ENCODE data around the gene RAB19.
A peak's percentile ranks its signal among the peaks of the same experiment; 100 is the strongest.

The RAB19 gene

GRCh38 chr7:140456551-140457051 is 52.7 kb downstream of the RAB19 start:
- no peak overlapping the region for H3K27ac ChIP-seq (ENCODE audit: low read depth, low read length)
- no peak overlapping the region for H3K9ac ChIP-seq (ENCODE audit: low read length)
- H3K4ac ChIP-seq (ENCODE audit: low read depth, low read length) = no peak overlapping the region
- no CpG with 5 or more reads among the region's 9 CpGs for WGBS (ENCODE audit: extremely low coverage, insufficient coverage, insufficient read length)
- H2AK5ac ChIP-seq (ENCODE audit: low read length) = no peak overlapping the region
- H2BK120ac ChIP-seq (ENCODE audit: insufficient read depth, low read length, poor library complexity) = no peak overlapping the region
- H3K4me2 ChIP-seq (ENCODE audit: low read length) = no peak overlapping the region
- no peak for DNase-seq
- H2BK12ac ChIP-seq (ENCODE audit: low read length) = no peak overlapping the region
- peak overlapping the region; percentile 40 for H3K23ac ChIP-seq (ENCODE audit: low read length)
- no peak overlapping the region for H3K4me3 ChIP-seq (ENCODE audit: low read depth, low read length)
- no peak overlapping the region for H3K14ac ChIP-seq (ENCODE audit: low read length)
- no peak overlapping the region for H4K12ac ChIP-seq (ENCODE audit: low read depth, low read length)
- H2BK5ac ChIP-seq (ENCODE audit: low read depth, low read length, poor library complexity) = no peak overlapping the region
- no peaks in the 10 kb centered on the region for H3K4me1 ChIP-seq (ENCODE audit: control insufficient read depth in 1 of 2, insufficient read depth in 2 of 2, low read length in 2 of 2)
- H4K91ac ChIP-seq (ENCODE audit: low read depth, low read length) = no peak overlapping the region
- H3K18ac ChIP-seq (ENCODE audit: low read length) = no peak overlapping the region
- no peaks in the 10 kb centered on the region for H3K27me3 ChIP-seq (ENCODE audit: insufficient read depth, low read length)
- H4K8ac ChIP-seq (ENCODE audit: low read depth, low read length) = no peak overlapping the region
- H3K79me1 ChIP-seq (ENCODE audit: low read length) = no peaks in the 10 kb centered on the region
- no peaks in the 10 kb centered on the region for H3K9me3 ChIP-seq (ENCODE audit: insufficient read depth, low read depth, low read length)
- no peak overlapping the region for H2AFZ ChIP-seq (ENCODE audit: insufficient read depth, low read length, poor library complexity)
- H3K36me3 ChIP-seq (ENCODE audit: control insufficient read depth in 1 of 2, insufficient read depth in 2 of 2, low read length in 2 of 2) = peaks cover 17 to 30% of the 10 kb centered on the region in 2 experiments
- H3K79me2 ChIP-seq (ENCODE audit: control insufficient read depth, insufficient read depth, low read length, poor library complexity) = no peaks in the 10 kb centered on the region

- Histone ChIP-seq H3K4me2 (ENCODE audit: low read length) (no peak overlapping the region), H2BK12ac (ENCODE audit: low read length) (no peak overlapping the region), H4K12ac (ENCODE audit: low read depth, low read length) (no peak overlapping the region), H3K27me3 (ENCODE audit: insufficient read depth, low read length) (no peaks in the 10 kb centered on the region), H3K18ac (ENCODE audit: low read length) (no peak overlapping the region), H4K8ac (ENCODE audit: low read depth, low read length) (no peak overlapping the region), H3K4ac (ENCODE audit: low read depth, low read length) (no peak overlapping the region), H3K79me1 (ENCODE audit: low read length) (no peaks in the 10 kb centered on the region), H3K9me3 (ENCODE audit: insufficient read depth, low read depth, low read length) (no peaks in the 10 kb centered on the region), H3K4me1 (ENCODE audit: control insufficient read depth in 1 of 2, insufficient read depth in 2 of 2, low read length in 2 of 2) (no peaks in the 10 kb centered on the region), H3K79me2 (ENCODE audit: control insufficient read depth, insufficient read depth, low read length, poor library complexity) (no peaks in the 10 kb centered on the region), H4K91ac (ENCODE audit: low read depth, low read length) (no peak overlapping the region), H3K27ac (ENCODE audit: low read depth, low read length) (no peak overlapping the region), H3K23ac (ENCODE audit: low read length) (no peak overlapping the region), H3K36me3 (ENCODE audit: control insufficient read depth in 1 of 2, insufficient read depth in 2 of 2, low read length in 2 of 2) (peaks cover 17 to 34% of the 10 kb centered on the region in 2 experiments), H2BK120ac (ENCODE audit: insufficient read depth, low read length, poor library complexity) (no peak overlapping the region), H3K14ac (ENCODE audit: low read length) (no peak overlapping the region), H3K9ac (ENCODE audit: low read length) (no peak overlapping the region), H2AFZ (ENCODE audit: insufficient read depth, low read length, poor library complexity) (no peak overlapping the region), H3K4me3 (ENCODE audit: low read depth, low read length) (no peak overlapping the region), H2AK5ac (ENCODE audit: low read length) (no peak overlapping the region), H2BK5ac (ENCODE audit: low read depth, low read length, poor library complexity) (no peak overlapping the region)
- WGBS (ENCODE audit: extremely low coverage, insufficient coverage, insufficient read length) = no CpG with 5 or more reads among the region's 3 CpGs
- no peak for DNase-seq
Observed at GRCh38 chr7:140458201-140458600, 54.3 kb downstream of the RAB19 start.

GRCh38 chr7:140458916-140459315 is 55.1 kb downstream of the RAB19 start:
- no peaks in the 10 kb centered on the region for H3K27me3 ChIP-seq (ENCODE audit: insufficient read depth, low read length)
- H3K14ac ChIP-seq (ENCODE audit: low read length) = no peak overlapping the region
- H3K4me3 ChIP-seq (ENCODE audit: low read depth, low read length) = no peak overlapping the region
- H2BK12ac ChIP-seq (ENCODE audit: low read length) = no peak overlapping the region
- no peak overlapping the region for H3K23ac ChIP-seq (ENCODE audit: low read length)
- no peaks in the 10 kb centered on the region for H3K4me1 ChIP-seq (ENCODE audit: control insufficient read depth in 1 of 2, insufficient read depth in 2 of 2, low read length in 2 of 2)
- H3K36me3 ChIP-seq (ENCODE audit: control insufficient read depth in 1 of 2, insufficient read depth in 2 of 2, low read length in 2 of 2) = peaks cover 16 to 34% of the 10 kb centered on the region in 2 experiments
- H3K9me3 ChIP-seq (ENCODE audit: insufficient read depth, low read depth, low read length) = no peaks in the 10 kb centered on the region
- H3K79me1 ChIP-seq (ENCODE audit: low read length) = no peaks in the 10 kb centered on the region
- DNase-seq = no peak
- H4K12ac ChIP-seq (ENCODE audit: low read depth, low read length) = no peak overlapping the region
- no CpG with 5 or more reads among the region's 8 CpGs for WGBS (ENCODE audit: extremely low coverage, insufficient coverage, insufficient read length)
- no peak overlapping the region for H2AK5ac ChIP-seq (ENCODE audit: low read length)
- no peak overlapping the region for H3K4ac ChIP-seq (ENCODE audit: low read depth, low read length)
- no peak overlapping the region for H2BK5ac ChIP-seq (ENCODE audit: low read depth, low read length, poor library complexity)
- no peak overlapping the region for H3K18ac ChIP-seq (ENCODE audit: low read length)
- H3K9ac ChIP-seq (ENCODE audit: low read length) = no peak overlapping the region
- H3K4me2 ChIP-seq (ENCODE audit: low read length) = no peak overlapping the region
- H3K27ac ChIP-seq (ENCODE audit: low read depth, low read length) = no peak overlapping the region
- no peaks in the 10 kb centered on the region for H3K79me2 ChIP-seq (ENCODE audit: control insufficient read depth, insufficient read depth, low read length, poor library complexity)
- no peak overlapping the region for H4K91ac ChIP-seq (ENCODE audit: low read depth, low read length)
- H2BK120ac ChIP-seq (ENCODE audit: insufficient read depth, low read length, poor library complexity) = no peak overlapping the region
- H4K8ac ChIP-seq (ENCODE audit: low read depth, low read length) = no peak overlapping the region
- no peak overlapping the region for H2AFZ ChIP-seq (ENCODE audit: insufficient read depth, low read length, poor library complexity)

GRCh38 chr7:140463111-140463510 is 59.3 kb downstream of the RAB19 start:
- Histone ChIP-seq H3K9ac (ENCODE audit: low read length) (no peak overlapping the region), H3K79me2 (ENCODE audit: control insufficient read depth, insufficient read depth, low read length, poor library complexity) (no peaks in the 10 kb centered on the region), H4K8ac (ENCODE audit: low read depth, low read length) (no peak overlapping the region), H3K14ac (ENCODE audit: low read length) (no peak overlapping the region), H3K36me3 (ENCODE audit: control insufficient read depth in 1 of 2, insufficient read depth in 2 of 2, low read length in 2 of 2) (peaks cover 11 to 24% of the 10 kb centered on the region in 2 experiments), H3K4me1 (ENCODE audit: control insufficient read depth in 1 of 2, insufficient read depth in 2 of 2, low read length in 2 of 2) (no peaks in the 10 kb centered on the region), H3K4ac (ENCODE audit: low read depth, low read length) (no peak overlapping the region), H3K4me3 (ENCODE audit: low read depth, low read length) (no peak overlapping the region), H2BK120ac (ENCODE audit: insufficient read depth, low read length, poor library complexity) (no peak overlapping the region), H4K12ac (ENCODE audit: low read depth, low read length) (no peak overlapping the region), H3K18ac (ENCODE audit: low read length) (no peak overlapping the region), H3K9me3 (ENCODE audit: insufficient read depth, low read depth, low read length) (no peaks in the 10 kb centered on the region), H2BK12ac (ENCODE audit: low read length) (no peak overlapping the region), H3K23ac (ENCODE audit: low read length) (no peak overlapping the region), H2AFZ (ENCODE audit: insufficient read depth, low read length, poor library complexity) (no peak overlapping the region), H3K79me1 (ENCODE audit: low read length) (no peaks in the 10 kb centered on the region), H3K27ac (ENCODE audit: low read depth, low read length) (no peak overlapping the region), H3K27me3 (ENCODE audit: insufficient read depth, low read length) (no peaks in the 10 kb centered on the region), H4K91ac (ENCODE audit: low read depth, low read length) (no peak overlapping the region), H2AK5ac (ENCODE audit: low read length) (no peak overlapping the region), H3K4me2 (ENCODE audit: low read length) (no peak overlapping the region), H2BK5ac (ENCODE audit: low read depth, low read length, poor library complexity) (no peak overlapping the region)
- no peak for DNase-seq
- WGBS (ENCODE audit: extremely low coverage, insufficient coverage, insufficient read length) = no CpG with 5 or more reads among the region's 2 CpGs
